Measurements from ENCODE around the gene OR6J1.

GRCh38 chr14:22588526-22589095 lies 55.5 kb downstream of the OR6J1 start:
- no peak for TF ChIP-seq POLR2A (IDR thresholded peaks at IDR 0.05; ENCODE audit: low read depth, low read length)
- no peak for TF ChIP-seq POLR2AphosphoS5 (IDR thresholded peaks at IDR 0.05; ENCODE audit: low read depth, low read length)
